Measurements from ENCODE around the gene APCDD1L. TPM values are rescaled to one million over a fixed set of nuclear protein-coding genes. Genes with fewer than 3 reads are reported as not detected.
A peak's percentile ranks its signal among the peaks of the same experiment; 100 is the strongest.
"Not testable (repeated sequence)": the region's sequence is repeated elsewhere in the genome, so short reads cannot be mapped to it uniquely, and the experiment has no call there.

The APCDD1L gene
- total and polyA plus RNA-seq, 3 experiments from 2014 or later: not detected

DNA sequence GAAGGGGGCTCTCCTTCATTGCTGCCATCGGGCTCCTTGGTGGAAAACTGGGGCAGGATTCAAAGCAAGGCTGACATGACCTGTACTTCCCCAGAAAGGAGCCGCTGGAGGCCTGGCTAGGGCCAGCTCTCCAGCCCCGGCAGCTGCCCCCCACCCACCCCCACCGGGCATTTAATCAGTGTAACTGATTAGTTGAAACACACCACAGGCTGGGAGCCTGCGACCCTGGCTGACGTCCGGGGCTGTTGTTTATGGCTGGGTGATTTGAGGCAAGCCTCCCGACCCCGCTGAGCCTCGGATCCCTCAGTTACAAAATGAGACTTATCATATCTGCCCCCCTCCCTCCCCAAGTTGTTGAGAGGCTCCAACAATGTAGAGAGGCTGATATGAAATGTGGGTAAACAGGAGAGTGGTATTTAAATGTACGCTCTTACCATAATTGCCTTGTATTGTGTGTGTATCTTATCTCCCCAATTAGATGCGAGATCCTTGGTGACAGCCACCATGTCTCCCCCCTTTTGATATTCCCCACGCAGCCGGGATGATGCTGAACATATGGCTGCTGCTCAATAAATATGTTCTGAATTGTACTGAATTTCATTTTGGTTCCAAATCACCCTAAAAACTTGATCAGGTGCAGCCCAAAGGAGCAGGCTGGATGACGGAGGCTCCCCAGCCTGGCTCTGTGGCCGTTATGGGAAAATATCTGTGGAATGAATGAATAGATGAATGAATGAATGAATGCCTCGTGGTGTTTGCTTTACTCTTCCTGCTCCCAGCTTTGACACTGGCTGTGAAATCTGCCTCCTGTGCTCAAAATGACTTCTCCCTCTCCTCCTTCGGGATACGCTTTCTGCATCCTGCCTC, 31.8 kb upstream of the APCDD1L start:
- H3K27me3 Mint-ChIP-seq: peaks cover 2 to 44% of the 10 kb centered on the region in 2 donors
- Histone ChIP-seq H3K27ac (ENCODE audit: low read depth, low read length) (no peak overlapping the region), H3K36me3 (ENCODE audit: insufficient read depth, low read length) (no peaks in the 10 kb centered on the region), H3K9me3 (ENCODE audit: low read length) (no peaks in the 10 kb centered on the region), H3K4me3 (ENCODE audit: low read length) (no peak overlapping the region), H3K27me3 (ENCODE audit: insufficient read depth, low read length, poor library complexity, severe bottlenecking) (no peaks in the 10 kb centered on the region), H3K4me1 (ENCODE audit: insufficient read depth, low read length) (no peaks in the 10 kb centered on the region)
- DNase-seq: no peak
- no peaks in the 10 kb centered on the region for H3K36me3 Mint-ChIP-seq
- ChIA-PET POLR2A (no interaction called here), CTCF (no interaction called here)
- H3K27ac Mint-ChIP-seq: peak overlapping the region in 1 of 8 donors; percentile 7
- H3K9me3 Mint-ChIP-seq: no peaks in the 10 kb centered on the region
- H3K4me1 Mint-ChIP-seq: no peaks in the 10 kb centered on the region
- H3K4me3 Mint-ChIP-seq: no peak overlapping the region

DNA sequence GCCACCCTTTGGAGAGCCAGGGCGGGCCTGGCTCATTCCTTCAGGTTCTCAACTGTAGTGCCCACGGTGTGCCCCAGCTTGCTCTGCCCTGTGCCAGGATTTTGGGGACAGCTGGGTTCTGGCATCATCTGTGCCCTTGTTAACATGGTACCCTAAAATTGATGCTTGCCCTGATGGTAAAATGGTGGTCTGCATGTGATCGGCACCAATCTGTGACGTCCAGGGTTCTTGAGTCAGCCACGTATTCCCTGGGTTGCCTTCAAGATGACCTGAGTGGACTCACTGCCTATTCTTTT, 31.2 kb upstream of the APCDD1L start:
- no peak for DNase-seq
- Mint-ChIP-seq H3K36me3 (no peaks in the 10 kb centered on the region), H3K4me3 (no peak overlapping the region), H3K27me3 (peaks cover 6 to 47% of the 10 kb centered on the region in 2 donors), H3K9me3 (no peaks in the 10 kb centered on the region), H3K27ac (no peak overlapping the region), H3K4me1 (no peaks in the 10 kb centered on the region)
- Histone ChIP-seq H3K27me3 (ENCODE audit: insufficient read depth, low read length, poor library complexity, severe bottlenecking) (no peaks in the 10 kb centered on the region), H3K4me1 (ENCODE audit: insufficient read depth, low read length) (no peaks in the 10 kb centered on the region), H3K36me3 (ENCODE audit: insufficient read depth, low read length) (no peaks in the 10 kb centered on the region), H3K4me3 (ENCODE audit: low read length) (no peak overlapping the region), H3K9me3 (ENCODE audit: low read length) (no peaks in the 10 kb centered on the region), H3K27ac (ENCODE audit: low read depth, low read length) (no peak overlapping the region)
- ChIA-PET CTCF (no interaction called here), POLR2A (no interaction called here)

DNA sequence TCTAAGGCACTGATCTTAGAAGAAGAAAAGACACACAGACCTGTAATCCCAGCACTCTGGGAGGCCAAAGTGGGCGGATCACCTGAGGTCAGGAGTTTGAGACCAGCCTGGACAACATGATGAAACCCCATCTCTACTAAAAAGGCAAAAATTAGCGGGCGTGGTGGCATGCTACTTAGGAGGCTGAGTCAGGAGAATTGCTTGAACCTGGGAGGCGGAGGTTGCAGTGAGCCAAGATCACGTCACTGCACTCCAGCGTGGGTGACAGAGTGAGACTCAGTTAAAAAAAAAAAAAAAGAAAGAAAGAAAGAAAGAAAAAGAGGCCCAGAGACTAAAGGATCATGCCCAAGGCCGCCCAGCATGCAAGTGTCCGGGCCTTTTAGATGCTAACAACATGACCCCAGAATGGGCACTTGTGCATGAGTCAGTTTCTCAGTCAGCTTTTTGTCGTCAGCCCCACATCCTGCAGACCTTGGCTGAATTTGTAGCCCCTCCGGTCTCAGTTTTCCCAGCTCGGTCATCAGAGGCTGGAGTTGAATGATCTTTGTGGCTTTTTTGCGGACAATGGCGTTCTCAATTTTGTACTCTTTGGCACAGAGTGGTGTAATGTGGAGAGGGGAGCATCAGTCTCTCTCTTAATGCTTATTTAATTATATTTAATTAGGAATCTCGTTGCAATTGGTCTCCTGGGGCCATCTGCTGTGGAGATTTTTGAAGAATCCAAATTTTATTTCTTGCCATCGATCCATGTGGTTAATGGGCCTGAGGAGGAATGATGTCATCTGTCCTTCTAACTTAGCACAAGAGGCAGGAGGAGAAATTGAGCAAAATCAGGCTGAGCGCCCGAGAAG, 30.6 kb upstream of the APCDD1L start:
- Mint-ChIP-seq H3K27ac (no peak overlapping the region), H3K4me1 (no peaks in the 10 kb centered on the region), H3K9me3 (no peaks in the 10 kb centered on the region), H3K27me3 (peaks cover 6 to 53% of the 10 kb centered on the region in 2 donors), H3K36me3 (no peaks in the 10 kb centered on the region), H3K4me3 (no peak overlapping the region)
- Histone ChIP-seq H3K27me3 (ENCODE audit: insufficient read depth, low read length, poor library complexity, severe bottlenecking) (no peaks in the 10 kb centered on the region), H3K27ac (ENCODE audit: low read depth, low read length) (no peak overlapping the region), H3K36me3 (ENCODE audit: insufficient read depth, low read length) (no peaks in the 10 kb centered on the region), H3K4me1 (ENCODE audit: insufficient read depth, low read length) (no peaks in the 10 kb centered on the region), H3K4me3 (ENCODE audit: low read length) (no peak overlapping the region), H3K9me3 (ENCODE audit: low read length) (no peaks in the 10 kb centered on the region)
- POLR2A ChIA-PET: no interaction called here
- DNase-seq: no peak
- CTCF ChIA-PET: no interaction called here

DNA sequence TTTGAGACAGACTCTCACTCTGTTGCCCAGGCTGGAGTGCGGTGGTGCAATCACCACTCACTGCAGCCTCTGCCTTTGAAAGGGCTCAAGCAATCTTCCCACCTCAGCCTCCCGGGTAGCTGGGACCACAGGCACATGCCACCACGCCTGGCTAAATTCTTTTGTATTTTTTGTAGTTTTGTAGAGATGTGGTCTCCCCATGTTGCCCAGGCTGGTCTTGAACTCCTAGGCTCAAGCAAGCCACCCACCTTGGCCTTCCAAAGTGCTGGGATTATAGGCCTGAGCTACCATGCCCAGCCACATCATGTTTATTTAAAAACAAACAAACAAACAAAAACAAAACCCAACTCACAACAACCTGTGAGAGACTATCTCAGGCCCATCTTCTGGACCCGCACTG, 29.7 kb upstream of the APCDD1L start:
- Histone ChIP-seq H3K4me3 (ENCODE audit: low read length) (no peak overlapping the region), H3K9me3 (ENCODE audit: low read length) (no peaks in the 10 kb centered on the region), H3K27me3 (ENCODE audit: insufficient read depth, low read length, poor library complexity, severe bottlenecking) (no peaks in the 10 kb centered on the region), H3K4me1 (ENCODE audit: insufficient read depth, low read length) (no peaks in the 10 kb centered on the region), H3K36me3 (ENCODE audit: insufficient read depth, low read length) (no peaks in the 10 kb centered on the region), H3K27ac (ENCODE audit: low read depth, low read length) (no peak overlapping the region)
- DNase-seq: no peak
- no peak overlapping the region for H3K4me3 Mint-ChIP-seq
- POLR2A ChIA-PET: no interaction called here
- no peaks in the 10 kb centered on the region for H3K4me1 Mint-ChIP-seq
- CTCF ChIA-PET: no interaction called here
- H3K27me3 Mint-ChIP-seq: peaks cover 6 to 57% of the 10 kb centered on the region in 2 donors
- peaks cover 0 to 3% (median 0%) of the 10 kb centered on the region in 5 donors for H3K9me3 Mint-ChIP-seq
- no peaks in the 10 kb centered on the region for H3K36me3 Mint-ChIP-seq
- H3K27ac Mint-ChIP-seq: no peak overlapping the region

DNA sequence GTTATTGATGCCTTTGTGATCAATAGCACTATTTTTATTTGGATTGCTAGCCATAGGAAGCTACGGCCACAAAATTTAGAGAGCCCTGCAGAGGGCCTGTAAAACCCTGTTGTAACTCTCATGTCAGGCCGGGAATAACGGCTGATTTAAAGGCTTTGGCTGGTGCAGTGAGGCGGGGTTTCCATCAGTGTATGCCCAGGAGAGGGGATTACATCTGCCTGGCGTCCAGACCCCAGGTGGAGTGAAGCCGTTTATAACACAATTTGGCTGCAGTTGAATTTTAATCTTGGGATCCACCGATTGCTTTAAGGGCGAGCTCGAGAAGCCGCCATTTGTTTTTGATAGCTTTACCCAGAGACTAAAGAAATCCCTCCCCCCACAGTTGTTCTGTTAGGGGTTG, 29.1 kb upstream of the APCDD1L start:
- Histone ChIP-seq H3K36me3 (ENCODE audit: insufficient read depth, low read length) (no peaks in the 10 kb centered on the region), H3K27me3 (ENCODE audit: insufficient read depth, low read length, poor library complexity, severe bottlenecking) (no peaks in the 10 kb centered on the region), H3K4me1 (ENCODE audit: insufficient read depth, low read length) (no peaks in the 10 kb centered on the region), H3K9me3 (ENCODE audit: low read length) (no peaks in the 10 kb centered on the region), H3K4me3 (ENCODE audit: low read length) (no peak overlapping the region), H3K27ac (ENCODE audit: low read depth, low read length) (no peak overlapping the region)
- Mint-ChIP-seq H3K27me3 (peaks cover 6 to 58% of the 10 kb centered on the region in 2 donors), H3K4me1 (no peaks in the 10 kb centered on the region), H3K4me3 (no peak overlapping the region), H3K9me3 (peaks cover 0 to 3% (median 0%) of the 10 kb centered on the region in 5 donors), H3K36me3 (no peaks in the 10 kb centered on the region), H3K27ac (no peak overlapping the region)
- CTCF ChIA-PET: no interaction called here
- POLR2A ChIA-PET: no interaction called here
- DNase-seq: no peak

DNA sequence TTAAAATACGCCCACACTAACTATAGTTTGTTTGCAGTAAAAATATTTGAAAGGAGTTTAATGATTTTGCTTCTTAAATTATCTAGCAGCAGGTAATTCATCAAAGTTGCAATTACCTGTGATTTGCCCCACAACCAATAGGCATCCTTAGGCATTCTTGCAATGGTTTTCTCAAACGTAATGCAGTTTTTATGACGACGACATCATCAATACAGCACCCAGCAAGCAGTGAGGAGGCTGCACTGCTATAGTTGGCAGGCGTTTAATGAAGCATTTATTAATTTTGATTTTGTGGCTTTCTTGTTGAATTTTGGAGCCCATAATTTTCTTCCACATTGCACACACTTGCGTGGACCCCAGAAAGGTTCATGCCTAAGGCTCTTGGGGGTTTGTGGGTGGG, 28.1 kb upstream of the APCDD1L start:
- H3K4me1 ChIP-seq (ENCODE audit: insufficient read depth, low read length): no peaks in the 10 kb centered on the region
- no peak overlapping the region for H3K4me3 Mint-ChIP-seq
- no peak overlapping the region for H3K27ac Mint-ChIP-seq
- ChIA-PET CTCF (no interaction called here), POLR2A (no interaction called here)
- H3K27ac ChIP-seq (ENCODE audit: low read depth, low read length): no peak overlapping the region
- peaks cover 0 to 3% (median 2%) of the 10 kb centered on the region in 5 donors for H3K9me3 Mint-ChIP-seq
- H3K27me3 ChIP-seq (ENCODE audit: insufficient read depth, low read length, poor library complexity, severe bottlenecking): no peaks in the 10 kb centered on the region
- H3K27me3 Mint-ChIP-seq: peaks cover 6 to 52% of the 10 kb centered on the region in 2 donors
- no peaks in the 10 kb centered on the region for H3K36me3 Mint-ChIP-seq
- H3K36me3 ChIP-seq (ENCODE audit: insufficient read depth, low read length): no peaks in the 10 kb centered on the region
- no peak overlapping the region for H3K4me3 ChIP-seq (ENCODE audit: low read length)
- H3K4me1 Mint-ChIP-seq: no peaks in the 10 kb centered on the region
- no peak for DNase-seq
- H3K9me3 ChIP-seq (ENCODE audit: low read length): no peaks in the 10 kb centered on the region

DNA sequence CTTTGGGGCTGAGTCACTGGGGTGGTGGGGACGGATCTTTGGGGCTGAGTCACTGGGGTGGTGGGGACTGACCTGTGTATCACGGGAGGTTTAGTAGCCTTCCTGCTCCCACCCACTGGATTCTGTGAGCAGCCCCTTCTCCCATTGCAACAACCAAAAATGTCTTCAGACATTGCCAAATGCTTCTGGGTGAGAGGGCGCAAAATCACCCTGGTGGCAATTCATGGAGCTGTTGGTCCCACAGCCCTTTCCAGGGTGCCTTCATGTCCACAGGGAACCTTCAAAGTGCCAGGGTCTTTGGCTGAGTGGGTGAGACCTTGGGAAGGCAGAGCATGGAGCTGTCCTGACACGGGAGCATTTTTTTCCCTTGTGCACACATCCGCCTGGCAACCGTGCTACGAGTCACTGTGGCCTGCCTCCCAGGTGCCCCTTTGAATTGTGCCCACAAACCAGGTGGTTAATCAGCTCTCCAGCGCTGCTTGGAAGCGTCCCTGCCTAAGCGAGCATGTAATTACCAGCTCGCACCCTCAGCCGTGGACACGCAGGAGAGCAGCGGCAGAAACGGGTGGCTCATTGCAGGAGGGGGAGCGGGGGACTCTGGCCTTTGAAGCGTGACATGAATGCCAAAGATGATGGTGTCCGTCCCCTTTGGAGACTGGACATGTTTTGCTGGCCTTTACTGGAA, 27.4 kb upstream of the APCDD1L start:
- Histone ChIP-seq H3K27me3 (ENCODE audit: insufficient read depth, low read length, poor library complexity, severe bottlenecking) (no peaks in the 10 kb centered on the region), H3K4me3 (ENCODE audit: low read length) (no peak overlapping the region), H3K4me1 (ENCODE audit: insufficient read depth, low read length) (no peaks in the 10 kb centered on the region), H3K9me3 (ENCODE audit: low read length) (no peaks in the 10 kb centered on the region), H3K36me3 (ENCODE audit: insufficient read depth, low read length) (no peaks in the 10 kb centered on the region), H3K27ac (ENCODE audit: low read depth, low read length) (no peak overlapping the region)
- Mint-ChIP-seq H3K9me3 (peaks cover 6 to 8% (median 7%) of the 10 kb centered on the region in 5 donors), H3K27me3 (peaks cover 7 to 47% of the 10 kb centered on the region in 2 donors), H3K4me1 (no peaks in the 10 kb centered on the region), H3K27ac (no peak overlapping the region), H3K36me3 (peaks cover 0 to 5% (median 2%) of the 10 kb centered on the region in 3 donors), H3K4me3 (no peak overlapping the region)
- CTCF ChIA-PET: no interaction called here
- POLR2A ChIA-PET: no interaction called here
- DNase-seq: no peak

DNA sequence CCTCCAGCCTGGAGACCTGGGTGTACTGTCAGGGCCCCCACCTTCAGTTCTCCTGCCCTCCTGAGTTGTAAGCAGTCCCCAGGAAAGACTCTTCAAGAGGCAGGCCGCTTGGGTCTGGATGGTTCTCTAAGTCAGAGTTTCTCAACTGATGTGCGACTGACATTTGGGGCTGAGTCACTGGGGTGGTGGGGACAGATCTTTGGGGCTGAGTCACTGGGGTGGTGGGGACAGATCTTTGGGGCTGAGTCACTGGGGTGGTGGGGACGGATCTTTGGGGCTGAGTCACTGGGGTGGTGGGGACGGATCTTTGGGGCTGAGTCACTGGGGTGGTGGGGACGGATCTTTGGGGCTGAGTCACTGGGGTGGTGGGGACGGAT, 26.8 kb upstream of the APCDD1L start:
- H3K9me3 ChIP-seq (ENCODE audit: low read length); H3K4me3 Mint-ChIP-seq; H3K4me1 Mint-ChIP-seq; H3K9me3 Mint-ChIP-seq; H3K27me3 ChIP-seq (ENCODE audit: insufficient read depth, low read length, poor library complexity, severe bottlenecking); H3K4me1 ChIP-seq (ENCODE audit: insufficient read depth, low read length); H3K4me3 ChIP-seq (ENCODE audit: low read length); H3K36me3 Mint-ChIP-seq; POLR2A ChIA-PET; H3K36me3 ChIP-seq (ENCODE audit: insufficient read depth, low read length); H3K27ac ChIP-seq (ENCODE audit: low read depth, low read length); CTCF ChIA-PET; DNase-seq: not testable (repeated sequence)
- peak overlapping the region in 1 of 8 donors; percentile 79 for H3K27ac Mint-ChIP-seq
- H3K27me3 Mint-ChIP-seq: peaks cover 5 to 42% of the 10 kb centered on the region in 2 donors
